H1 (cell line): ENCODE measurements around the gene WDR27. TPM values are rescaled to one million over a fixed set of nuclear protein-coding genes. Genes with fewer than 3 reads are reported as not detected.

ENCODE experiments used
- POLR2A ChIP-seq, 2 experiments: IDR thresholded peaks; 1 replicate in 1 of 2; 2 replicates in 1 of 2; pipeline ENCODE4 v1.6.1; 2011; ENCODE audit warnings: low read depth in 2 of 2, low read length in 2 of 2, mild to moderate bottlenecking in 2 of 2; ENCODE audit errors: control extremely low read depth in 1 of 2
- TAF7 ChIP-seq: optimal IDR thresholded peaks from 2 replicates; pipeline ENCODE3; 2011; ENCODE audit warnings: low read depth, mild to moderate bottlenecking, inconsistent platforms, low read length, moderate library complexity, borderline replicate concordance
- polyA plus RNA-seq, 7 experiments: library from polyadenylated mRNA; depleted of rRNA in 3 of 7; stranded (reverse) in 5 of 7; unstranded in 2 of 7; fragments of >200 nt in 5 of 7; fragments of 200-250 nt in 2 of 7; gene quantifications; 1 replicate in 5 of 7; 2 replicates in 1 of 7; 4 replicates in 1 of 7; pipeline versions ENCODE4 v1.2.1 to v1.2.3, GENCODE V29; 2011 to 2013; ENCODE audit warnings: missing spikeins in 2 of 7, mixed read lengths in 2 of 7
- total RNA-seq: library from RNA; stranded (reverse); fragmentation: NEBNext Ultra II Directional; extraction: Animal tissue kit (Norgen Biotek cat#: 25700); gene quantifications from 2 replicates; pipeline ENCODE4 v1.2.1, GENCODE V29; 2021

Gene WDR27
- total and polyA plus RNA-seq, 2 of the 8 experiments (the other 6 are each of a cell fraction or from before 2014, with no cell fraction given), result 53.6 to 68.6 TPM

- TF ChIP-seq TAF7, result no peak
- no peak for TF ChIP-seq POLR2A (IDR thresholded peaks at IDR 0.05; ENCODE audit: control extremely low read depth in 1 of 2, low read depth in 2 of 2, low read length in 2 of 2)
These were observed 228.2 kb downstream of the WDR27 start (continued) for GRCh38 chr6:169473663-169474062.
